ENCODE results near the gene HS2ST1.

Gene HS2ST1

GRCh38 chr1:87045761-87046304, 131.4 kb downstream of the HS2ST1 start:
- no peak overlapping the region for H3K4me3 ChIP-seq
- DNase-seq (ENCODE audit: low spot score): no peak

DNA sequence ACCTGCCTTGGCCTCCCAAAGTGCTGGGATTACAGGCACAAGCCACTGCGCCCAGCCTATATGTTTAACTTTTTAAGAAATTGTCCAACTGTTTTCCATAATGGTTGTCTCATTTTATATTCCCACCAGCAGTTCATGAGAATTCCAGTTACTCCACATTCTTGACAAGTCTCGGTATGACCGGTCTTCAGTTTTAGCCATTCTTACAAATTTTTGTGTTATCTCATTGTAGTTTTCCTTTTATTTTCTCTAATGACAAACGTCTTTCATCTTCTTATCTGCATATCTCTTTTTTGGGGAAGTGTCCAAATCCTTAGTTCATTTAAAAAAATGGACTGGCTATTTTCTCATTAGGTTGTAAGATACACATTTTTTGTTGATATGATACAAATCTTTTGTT, 132.5 kb downstream of the HS2ST1 start:
- no peak for DNase-seq (ENCODE audit: low spot score)
- Histone ChIP-seq H3K4me3 (no peak overlapping the region), H3K27ac (no peak overlapping the region)
- TF ChIP-seq CTCF (IDR thresholded peaks at IDR 0.05): no peak

More at GRCh38 chr1:87045761-87046304, 131.4 kb downstream of the HS2ST1 start:
- no peak overlapping the region for H3K27ac ChIP-seq
- TF ChIP-seq CTCF (IDR thresholded peaks at IDR 0.05): no peak

GRCh38 chr1:87048237-87048636, 133.8 kb downstream of the HS2ST1 start:
- DNase-seq (ENCODE audit: low spot score): no peak
- H3K4me3 ChIP-seq: no peak overlapping the region
- no peak for TF ChIP-seq CTCF (IDR thresholded peaks at IDR 0.05)
- H3K27ac ChIP-seq: no peak overlapping the region

GRCh38 chr1:87051965-87052364, 137.5 kb downstream of the HS2ST1 start:
- no peak overlapping the region for H3K4me3 ChIP-seq
- no peak for DNase-seq (ENCODE audit: low spot score)
- no peak overlapping the region for H3K27ac ChIP-seq
- no peak for TF ChIP-seq CTCF (IDR thresholded peaks at IDR 0.05)

GRCh38 chr1:87052400-87052799, 138.0 kb downstream of the HS2ST1 start:
- H3K27ac ChIP-seq: no peak overlapping the region
- DNase-seq (ENCODE audit: low spot score): no peak
- no peak overlapping the region for H3K4me3 ChIP-seq
- TF ChIP-seq CTCF (IDR thresholded peaks at IDR 0.05): no peak

DNA sequence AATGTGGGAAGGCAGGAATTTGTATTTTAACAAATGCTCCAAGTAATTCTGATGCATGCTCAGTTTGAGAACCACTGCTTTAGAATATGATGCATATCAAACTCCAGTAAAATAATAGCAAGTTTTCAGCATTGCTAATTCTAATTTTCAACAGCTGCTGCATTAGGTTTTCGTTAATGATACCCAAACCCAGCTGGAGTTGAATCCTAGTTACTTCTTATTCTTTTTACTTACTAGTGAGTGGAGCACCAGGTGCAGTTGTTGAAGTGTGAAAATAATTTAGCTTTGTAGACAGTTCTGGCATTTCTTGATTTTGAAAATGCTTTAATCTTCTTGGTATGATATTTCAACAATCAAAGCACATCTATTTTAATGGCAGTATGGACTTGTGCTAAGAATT, 138.5 kb downstream of the HS2ST1 start:
- TF ChIP-seq CTCF (IDR thresholded peaks at IDR 0.05): no peak
- H3K4me3 ChIP-seq: no peak overlapping the region
- no peak for DNase-seq (ENCODE audit: low spot score)
- no peak overlapping the region for H3K27ac ChIP-seq

GRCh38 chr1:87053446-87053845, 139.0 kb downstream of the HS2ST1 start:
- H3K27ac ChIP-seq: no peak overlapping the region
- DNase-seq (ENCODE audit: low spot score): no peak
- H3K4me3 ChIP-seq: no peak overlapping the region
- no peak for TF ChIP-seq CTCF (IDR thresholded peaks at IDR 0.05)
